DMS114 treated with DMSO at 0.1 percent for 48 hours (cell line): Measurements from ENCODE around the gene CD226.
"Not testable (repeated sequence)": the region's sequence is repeated elsewhere in the genome, so short reads cannot be mapped to it uniquely, and the experiment has no call there.

Experiments used
- DNase-seq: peaks from one replicate; lab custom pipeline; 2025; ENCODE audit not compliant: unreplicated experiment; lab: John Stamatoyannopoulos, UW

The CD226 gene

GRCh38 chr18:69947361-69948133, at the start of gene CD226:
Gene CD226, minus strand, starts transcription at chr18:69947873. Its CDS starts 467 bp downstream, at chr18:69947406.
- DNase-seq, result no peak

- DNase-seq, result no peak
These were observed 49.5 kb upstream of the CD226 start for GRCh38 chr18:69996951-69997798.

GRCh38 chr18:69996417-69996816, 48.7 kb upstream of the CD226 start:
- no peak for DNase-seq

GRCh38 chr18:69995774-69996173, 48.1 kb upstream of the CD226 start:
- no peak for DNase-seq

GRCh38 chr18:69992776-69993175, 45.1 kb upstream of the CD226 start:
- DNase-seq, result no peak

GRCh38 chr18:69987870-69988269, 40.2 kb upstream of the CD226 start:
- no peak for DNase-seq

GRCh38 chr18:69985239-69985638, 37.6 kb upstream of the CD226 start:
- no peak for DNase-seq

GRCh38 chr18:69982417-69982816, 34.7 kb upstream of the CD226 start:
- no peak for DNase-seq

- DNase-seq, result no peak
These were observed 34.3 kb upstream of the CD226 start for GRCh38 chr18:69981948-69982347.

GRCh38 chr18:69980982-69981804, 33.5 kb upstream of the CD226 start:
- no peak for DNase-seq

- no peak for DNase-seq
These were observed 32.8 kb upstream of the CD226 start for GRCh38 chr18:69980509-69980908.

- DNase-seq, result no peak
These were observed 31.4 kb upstream of the CD226 start for GRCh38 chr18:69978732-69979715.

- not testable (repeated sequence) for DNase-seq
These were observed 27.6 kb upstream of the CD226 start for GRCh38 chr18:69975294-69975693.

- DNase-seq, result no peak
These were observed 26.7 kb upstream of the CD226 start for GRCh38 chr18:69974365-69974764.

- DNase-seq, result no peak
These were observed 21.8 kb upstream of the CD226 start for GRCh38 chr18:69969491-69969890.

GRCh38 chr18:69968039-69968438, 20.4 kb upstream of the CD226 start:
- DNase-seq, result no peak

GRCh38 chr18:69963196-69963595, 15.5 kb upstream of the CD226 start:
- DNase-seq, result no peak

GRCh38 chr18:69961718-69962117, 14.0 kb upstream of the CD226 start:
- DNase-seq, result no peak

- DNase-seq, result no peak
These were observed 10.7 kb upstream of the CD226 start for GRCh38 chr18:69958422-69958821.

- DNase-seq, result no peak
These were observed 10.1 kb upstream of the CD226 start for GRCh38 chr18:69957747-69958146.
